Cardiac fibroblast (primary cell): ENCODE results near the gene CORO2B.

Source experiments
- DNase-seq, 2 donors: peaks; one replicate each; pipeline versions ENCODE4 v3.0.0 to v3.0.0-alpha.2; 2010; ENCODE audit warnings: low read depth in 2 of 2
- H3K4me3 ChIP-seq, 2 donors: replicated peaks in 1 of 2; 1 replicate in 1 of 2; 2 replicates in 1 of 2; pipeline ENCODE4 v1.5.1; 2011; ENCODE audit warnings: low read depth in 2 of 2, low read length in 2 of 2, mild to moderate bottlenecking in 2 of 2, moderate library complexity in 1 of 2
- CTCF ChIP-seq: IDR thresholded peaks from one replicate; pipeline ENCODE4 v1.5.1; 2011; ENCODE audit warnings: low read depth, mild to moderate bottlenecking, low read length, inconsistent platforms

Gene CORO2B

GRCh38 chr15:68554721-68555678, 23.8 kb upstream of the CORO2B start:
- no peak for DNase-seq
- TF ChIP-seq CTCF = no peak

GRCh38 chr15:68555679-68556037, 23.1 kb upstream of the CORO2B start:
- TF ChIP-seq CTCF = no peak
- no peak for DNase-seq
- H3K4me3 ChIP-seq = no peak overlapping the region

More at GRCh38 chr15:68554721-68555678, 23.8 kb upstream of the CORO2B start:
- no peak overlapping the region for H3K4me3 ChIP-seq

GRCh38 chr15:68556139-68556990, 22.4 kb upstream of the CORO2B start:
- no peak for TF ChIP-seq CTCF
- no peak overlapping the region for H3K4me3 ChIP-seq
- no peak for DNase-seq

GRCh38 chr15:68557469-68558317, 21.1 kb upstream of the CORO2B start:
- no peak for DNase-seq
- no peak overlapping the region for H3K4me3 ChIP-seq
- TF ChIP-seq CTCF = no peak

- no peak for DNase-seq
- TF ChIP-seq CTCF = no peak
- H3K4me3 ChIP-seq = no peak overlapping the region
These were observed 20.2 kb upstream of the CORO2B start for GRCh38 chr15:68558318-68559305.
